ENCODE measurements around the gene GRM8. TPM values are rescaled to one million over a fixed set of nuclear protein-coding genes. Genes with fewer than 3 reads are reported as not detected.

Gene GRM8
- total RNA-seq, 1 donor from 2014 or later, result 1.8 TPM

DNA sequence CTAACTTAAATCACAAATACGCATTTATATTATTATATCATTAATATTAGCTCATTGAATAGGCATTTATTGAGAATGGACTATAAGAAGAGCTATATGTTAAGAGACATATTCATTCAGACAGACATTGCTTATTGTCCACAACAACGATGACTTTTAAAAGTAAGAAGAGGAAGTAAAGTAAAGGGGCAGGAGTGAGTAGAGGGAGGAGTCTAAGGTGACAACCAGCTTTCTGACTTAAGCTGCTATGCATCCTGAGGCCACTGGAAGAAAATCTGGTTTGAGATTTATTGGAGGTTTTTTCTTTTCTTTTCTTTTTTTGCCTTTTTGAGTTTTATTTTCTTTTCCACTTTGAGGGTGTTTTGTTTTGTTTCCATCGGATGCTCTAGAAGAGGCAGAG lies 723.5 kb downstream of the GRM8 start:
- no peak for DNase-seq (ENCODE audit: low spot score)
- intact Hi-C loops (cut with DNase I), result no loop called here
- ATAC-seq, result no peak

DNA sequence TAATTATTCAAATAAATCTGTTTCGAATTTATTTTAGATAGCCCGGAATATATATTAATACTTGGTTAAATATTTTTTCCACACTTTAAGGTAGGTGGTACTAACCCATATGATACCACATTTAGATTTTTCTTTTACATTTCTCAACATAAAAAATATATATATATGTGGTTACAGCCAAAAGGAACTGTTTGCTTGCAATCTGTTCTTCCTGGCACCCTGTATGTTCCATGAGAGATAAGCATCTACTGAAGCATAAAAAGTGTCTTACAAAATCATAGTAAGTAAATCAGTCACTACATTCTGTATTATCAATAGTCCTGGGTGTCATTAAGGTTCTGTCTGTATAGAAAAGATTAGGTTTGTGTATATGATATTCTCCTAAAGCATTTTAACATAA lies 726.8 kb downstream of the GRM8 start:
- intact Hi-C loops (cut with DNase I), result no loop called here
- ATAC-seq (no peak), DNase-seq (ENCODE audit: low spot score) (no peak)

DNA sequence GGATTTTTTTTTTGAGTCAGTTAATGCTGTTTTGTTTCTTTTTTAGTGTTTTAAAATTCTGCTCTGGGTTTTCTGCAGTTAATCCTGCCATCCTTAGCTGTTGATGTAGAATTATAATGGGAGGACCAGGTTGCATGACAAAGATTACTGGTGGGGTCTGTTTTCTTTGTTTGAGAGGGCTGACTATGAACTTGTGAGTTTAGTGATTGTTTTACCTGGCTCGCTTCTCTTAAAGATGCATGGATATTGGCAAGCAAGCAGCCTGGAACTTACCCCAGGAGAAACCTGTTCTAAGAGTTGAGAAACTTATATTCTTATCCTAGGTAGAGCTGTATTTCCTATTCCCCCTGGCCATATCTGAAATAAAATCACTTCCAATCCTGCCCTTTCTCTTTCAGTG lies 727.8 kb downstream of the GRM8 start:
- intact Hi-C loops (cut with DNase I), result no loop called here
- DNase-seq (ENCODE audit: low spot score), result no peak
- no peak for ATAC-seq

DNA sequence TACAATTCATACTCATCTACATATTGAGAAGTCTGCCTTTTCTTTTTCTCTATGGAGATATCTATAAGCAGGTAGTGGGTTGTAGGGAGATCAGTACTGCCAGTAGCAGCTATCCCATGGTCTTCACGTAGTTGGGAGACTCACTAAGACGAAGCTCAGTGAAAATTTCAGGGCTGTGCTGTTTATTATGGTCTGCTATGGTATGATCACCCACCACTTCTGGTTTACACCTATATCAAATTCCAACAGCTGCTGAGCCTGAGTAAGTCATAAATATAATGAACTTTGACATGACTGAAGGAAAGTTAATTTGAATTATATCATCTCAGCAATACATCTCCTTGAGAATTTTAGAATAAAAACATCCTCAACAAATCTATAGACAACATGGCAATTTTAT lies 741.7 kb downstream of the GRM8 start:
- intact Hi-C loops (cut with DNase I), result no loop called here
- no peak for DNase-seq (ENCODE audit: low spot score)
- no peak for ATAC-seq

DNA sequence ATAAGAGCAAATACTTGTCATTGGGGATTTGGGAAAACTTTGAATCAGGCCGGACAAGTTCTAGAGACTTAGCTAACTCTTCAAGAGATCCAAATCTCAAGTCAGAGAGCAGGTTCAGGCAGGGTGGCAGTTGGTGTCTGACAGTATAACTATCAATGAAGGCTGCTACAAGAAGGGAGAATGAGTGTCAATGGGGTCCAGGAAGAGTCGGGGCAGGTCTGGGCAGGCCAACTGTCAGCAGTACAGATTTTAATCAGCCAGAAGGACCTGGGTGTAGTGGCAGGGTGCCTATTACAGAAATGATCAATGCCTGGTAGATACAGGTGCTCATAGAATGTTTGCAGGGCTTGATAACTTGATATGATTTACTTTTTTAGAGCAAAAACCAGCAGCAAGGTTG lies 751.1 kb downstream of the GRM8 start:
- no peak for ATAC-seq
- intact Hi-C loops (cut with DNase I), result no loop called here
- DNase-seq (ENCODE audit: low spot score), result no peak

DNA sequence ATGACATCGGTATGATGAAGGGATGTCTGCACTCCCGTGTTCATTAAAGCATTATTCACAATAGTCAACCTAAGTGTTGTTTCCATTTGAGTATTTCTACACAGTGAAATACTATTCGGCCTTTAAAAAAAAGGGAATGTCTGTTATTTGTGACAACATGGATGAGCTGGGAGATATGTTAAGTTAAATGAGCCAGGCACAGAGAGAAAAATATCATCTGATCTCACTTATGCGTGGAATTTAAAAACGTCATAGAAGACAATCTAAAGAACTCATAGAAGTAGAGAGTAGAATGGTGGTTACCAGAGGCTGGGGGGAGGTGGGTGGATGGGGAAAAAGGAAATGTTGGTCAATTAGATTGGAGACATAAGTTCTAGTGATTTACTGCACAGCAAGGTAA lies 753.3 kb downstream of the GRM8 start:
- ATAC-seq (no peak), DNase-seq (ENCODE audit: low spot score) (no peak)
- intact Hi-C loops (cut with DNase I), result no loop called here

DNA sequence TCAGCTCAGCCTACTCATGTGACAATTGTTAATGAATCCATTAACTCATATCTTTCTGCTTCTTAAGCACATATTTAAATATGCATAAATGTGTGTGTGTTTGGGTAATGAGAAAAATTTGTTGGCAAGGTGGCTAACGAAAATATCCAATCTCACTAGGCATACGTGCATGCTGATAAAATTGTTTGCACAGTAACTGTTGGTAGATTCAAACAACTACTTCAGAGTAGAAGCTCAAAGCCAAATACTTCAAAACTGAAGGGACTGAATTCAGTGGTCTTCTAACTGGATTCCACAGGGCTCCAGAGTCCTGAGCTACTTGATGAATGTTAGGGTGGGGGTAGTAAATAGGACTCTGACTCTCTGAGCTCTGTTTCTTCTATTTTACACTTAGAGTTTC lies 757.0 kb downstream of the GRM8 start:
- DNase-seq (ENCODE audit: low spot score), result no peak
- intact Hi-C loops (cut with DNase I), result no loop called here
- ATAC-seq, result no peak

DNA sequence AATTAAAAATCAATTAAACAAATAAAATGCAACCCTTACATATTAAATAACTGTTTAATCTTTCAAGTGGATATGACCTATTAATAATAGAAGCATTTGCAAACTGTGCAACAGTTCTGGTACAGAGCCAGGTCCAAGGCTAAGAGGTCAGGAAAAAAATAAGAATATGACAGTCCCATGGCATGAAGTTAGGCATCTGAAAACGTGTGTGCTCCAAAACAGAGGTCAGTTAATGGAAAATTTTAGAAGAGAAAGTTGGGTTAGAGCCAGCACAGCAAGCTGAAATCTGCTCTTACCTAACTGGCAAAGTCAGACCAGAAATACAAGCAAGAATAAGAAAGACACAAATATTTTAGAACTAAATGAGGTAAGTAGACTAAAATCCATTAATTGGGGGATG lies 757.7 kb downstream of the GRM8 start:
- DNase-seq (ENCODE audit: low spot score), result no peak
- ATAC-seq, result no peak
- intact Hi-C loops (cut with DNase I), result no loop called here

DNA sequence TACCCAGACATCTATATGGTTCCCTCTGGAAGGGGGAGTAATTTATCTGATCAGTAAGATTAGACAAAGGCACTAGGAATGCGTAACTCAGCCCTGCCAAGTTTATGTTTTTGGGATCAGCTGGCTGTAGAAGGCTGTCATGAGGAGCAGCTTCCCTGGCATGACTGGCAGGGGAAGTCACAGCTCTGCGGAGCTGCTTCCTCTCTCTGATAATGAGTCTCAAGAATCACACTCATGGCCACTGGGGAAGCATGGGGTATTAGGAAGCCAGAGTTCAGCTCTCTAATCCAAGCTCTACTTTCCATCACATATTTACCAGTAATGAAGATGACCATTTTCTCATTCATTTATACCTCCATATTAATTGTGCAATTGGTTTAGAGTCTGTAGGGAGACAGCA lies 758.9 kb downstream of the GRM8 start:
- no peak for ATAC-seq

DNA sequence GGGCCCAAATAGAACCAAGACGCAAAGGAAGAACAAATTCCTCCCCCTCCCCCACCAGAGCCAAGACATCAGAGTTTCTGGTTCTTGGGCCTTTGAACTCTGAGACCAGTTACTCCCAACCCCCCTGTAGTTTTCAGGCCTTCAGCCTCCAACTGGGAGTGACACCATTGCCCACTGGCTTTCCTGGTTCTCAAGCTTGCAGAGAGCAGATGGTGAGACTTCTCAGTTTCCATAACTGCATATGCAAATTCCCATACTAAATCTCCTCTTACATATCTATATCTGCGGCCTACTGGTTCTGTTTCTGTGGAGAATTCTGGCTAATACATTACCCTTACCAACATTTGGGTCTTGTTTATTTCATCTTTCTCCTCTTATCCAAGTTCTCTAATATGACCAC lies 762.9 kb downstream of the GRM8 start:
- intact Hi-C loops (cut with DNase I), result no loop called here
- DNase-seq (ENCODE audit: low spot score) (no peak), ATAC-seq (no peak)

More for the DNA sequence above, 758.9 kb downstream of the GRM8 start:
- DNase-seq (ENCODE audit: low spot score), result no peak
- intact Hi-C loops (cut with DNase I), result no loop called here

DNA sequence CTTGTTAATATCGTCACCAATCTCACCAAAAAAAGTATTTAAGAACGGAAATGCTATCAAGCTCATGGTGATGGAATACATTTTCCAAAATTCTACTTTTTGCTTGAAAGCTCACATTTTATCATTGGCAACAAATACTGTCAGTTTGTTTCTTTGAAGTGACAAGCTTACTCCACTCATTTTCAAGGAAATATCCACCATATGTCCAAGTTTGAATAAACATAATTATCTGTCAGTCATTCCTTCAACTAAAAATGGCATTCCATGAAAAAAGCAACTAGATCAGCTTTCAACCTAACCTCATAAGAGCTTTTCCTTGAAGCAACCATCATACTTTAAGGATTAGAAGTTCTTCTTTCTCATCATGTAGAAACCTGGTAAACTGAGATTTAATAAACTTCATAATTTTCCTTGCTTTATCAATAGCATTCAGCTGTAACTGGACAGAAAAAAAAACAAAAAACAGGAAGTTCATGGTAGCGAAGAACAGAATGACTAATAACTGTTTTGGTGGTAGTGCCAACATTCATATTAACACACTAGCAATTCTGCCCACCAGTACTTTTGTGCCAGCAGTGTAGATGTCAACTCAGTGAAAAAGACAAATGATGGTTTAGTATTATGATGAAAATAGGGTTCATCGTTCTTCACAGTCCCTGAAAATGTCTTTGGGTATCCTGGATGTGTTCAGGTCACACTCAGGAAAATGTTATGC lies 764.9 kb downstream of the GRM8 start:
- DNase-seq (ENCODE audit: low spot score), result no peak
- intact Hi-C loops (cut with DNase I), result no loop called here
- no peak for ATAC-seq

DNA sequence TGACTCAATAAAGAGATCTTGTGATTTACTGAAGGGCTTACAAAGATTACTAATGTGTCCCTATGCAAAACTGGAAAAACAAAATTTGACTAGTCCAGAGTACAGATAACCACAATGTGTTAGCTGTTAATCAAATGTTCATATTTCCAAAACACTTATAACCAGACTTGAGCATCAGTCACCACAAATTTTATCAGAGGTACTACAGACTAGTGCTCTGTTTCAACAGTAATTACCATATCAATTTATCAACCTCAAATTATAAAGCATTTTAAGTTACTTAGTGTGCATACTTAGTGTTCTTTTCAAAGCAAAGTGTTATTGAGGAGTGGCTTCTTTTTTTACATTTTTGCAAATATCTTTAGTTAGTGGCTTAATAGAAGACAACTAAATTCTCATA lies 765.9 kb downstream of the GRM8 start:
- intact Hi-C loops (cut with DNase I), result no loop called here
- ATAC-seq (no peak), DNase-seq (ENCODE audit: low spot score) (no peak)

DNA sequence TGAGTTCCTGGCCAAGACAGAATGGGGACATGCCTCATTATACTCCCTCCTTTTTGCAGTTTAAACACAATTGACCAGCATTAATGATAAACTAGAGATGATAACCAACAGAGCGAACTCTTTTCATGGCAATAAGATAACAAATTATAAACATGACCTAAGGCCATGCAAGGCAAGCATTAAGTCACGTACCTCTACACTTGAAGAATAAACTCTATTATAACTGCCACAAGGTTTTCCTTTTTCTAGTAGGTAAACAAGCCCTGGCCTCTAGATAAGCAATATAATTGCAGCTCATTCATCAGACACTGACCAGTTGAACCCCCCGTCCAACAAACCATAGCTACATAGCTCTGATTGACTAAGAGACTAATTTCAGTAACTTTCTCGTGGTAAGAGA lies 767.0 kb downstream of the GRM8 start:
- intact Hi-C loops (cut with DNase I), result no loop called here
- ATAC-seq (no peak), DNase-seq (ENCODE audit: low spot score) (no peak)

DNA sequence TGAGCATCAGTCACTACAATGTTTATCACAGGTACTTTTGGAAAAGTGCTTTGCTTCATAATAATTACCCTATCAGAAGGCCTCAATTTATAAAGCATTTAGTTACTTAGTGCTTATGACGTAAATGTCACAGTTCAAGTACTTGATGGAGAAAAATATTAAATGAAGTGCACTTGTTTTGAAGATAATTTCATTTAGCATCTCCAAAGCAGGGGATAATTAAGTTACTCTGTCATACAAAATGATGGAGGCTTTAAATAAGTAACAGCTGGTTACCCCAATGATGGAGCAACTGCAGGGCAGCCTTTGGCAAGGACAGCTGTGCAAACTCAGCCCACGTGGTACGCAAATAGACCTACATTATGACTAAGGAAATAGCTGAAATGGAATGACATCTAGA lies 768.8 kb downstream of the GRM8 start:
- intact Hi-C loops (cut with DNase I), result no loop called here
- ATAC-seq, result no peak
- no peak for DNase-seq (ENCODE audit: low spot score)

DNA sequence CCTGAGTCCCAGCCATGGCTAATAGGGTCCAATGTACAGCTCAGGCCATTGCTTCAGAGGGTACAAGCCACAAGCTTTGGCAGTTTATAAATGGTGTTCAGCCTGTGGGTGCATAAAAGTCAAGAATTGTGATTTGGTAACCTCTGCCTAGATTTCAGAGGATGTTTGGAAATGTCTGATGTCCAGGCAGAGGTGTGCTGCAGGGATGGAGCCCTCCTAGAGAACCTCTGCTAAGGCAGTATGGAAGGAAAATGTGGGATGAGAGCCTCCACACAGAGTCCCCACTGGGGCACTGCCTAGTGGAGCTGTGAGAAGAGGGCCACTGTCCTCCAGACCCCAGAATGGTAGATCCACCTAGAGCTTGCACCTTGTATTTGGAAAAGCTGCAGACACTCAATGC lies 779.9 kb downstream of the GRM8 start:
- DNase-seq (ENCODE audit: low spot score) (no peak), ATAC-seq (no peak)
- intact Hi-C loops (cut with DNase I), result no loop called here

DNA sequence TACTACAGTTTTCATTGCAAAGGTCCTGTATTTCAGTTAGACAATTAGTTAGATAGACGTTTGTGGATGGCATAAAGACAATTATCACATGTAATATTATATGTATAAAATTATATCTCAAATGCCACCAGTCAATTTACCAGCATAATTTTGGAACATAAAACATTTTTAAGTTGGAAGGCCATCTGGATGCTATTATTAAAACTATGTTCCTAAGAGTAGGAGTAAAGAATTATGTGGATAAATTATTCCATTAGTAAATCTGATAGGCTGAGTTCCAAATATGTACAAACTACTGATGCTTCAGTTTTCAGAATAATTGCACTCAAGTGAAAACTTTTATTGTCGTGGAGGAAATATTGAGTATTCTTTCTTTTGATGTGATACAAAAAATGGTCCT lies 790.3 kb downstream of the GRM8 start:
- intact Hi-C loops (cut with DNase I), result no loop called here
- no peak for DNase-seq (ENCODE audit: low spot score)
- ATAC-seq, result no peak

DNA sequence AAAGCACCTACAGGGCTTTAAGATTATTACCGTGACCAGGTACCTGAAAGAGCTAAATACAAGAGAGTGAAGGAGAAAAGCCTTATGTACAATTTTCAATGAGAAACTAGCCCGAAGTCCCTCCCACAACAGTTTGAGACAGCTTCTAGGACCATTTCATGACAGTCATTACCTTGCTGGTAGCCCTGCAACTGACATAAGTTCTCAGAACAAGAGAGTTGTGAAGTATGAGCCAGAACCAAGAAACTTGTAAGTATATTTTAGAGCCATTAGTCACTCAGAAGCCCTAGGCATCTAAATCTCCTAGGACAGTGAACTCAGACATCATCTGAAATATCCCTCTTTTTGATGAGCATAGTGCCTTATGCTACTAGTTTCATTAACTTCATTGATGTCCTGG lies 792.1 kb downstream of the GRM8 start:
- DNase-seq (ENCODE audit: low spot score) (no peak), ATAC-seq (no peak)
- intact Hi-C loops (cut with DNase I), result loop anchor here (2.0 kb wide), 1 partner anchor 14 kb away; no protein-coding TSS in a partner anchor

DNA sequence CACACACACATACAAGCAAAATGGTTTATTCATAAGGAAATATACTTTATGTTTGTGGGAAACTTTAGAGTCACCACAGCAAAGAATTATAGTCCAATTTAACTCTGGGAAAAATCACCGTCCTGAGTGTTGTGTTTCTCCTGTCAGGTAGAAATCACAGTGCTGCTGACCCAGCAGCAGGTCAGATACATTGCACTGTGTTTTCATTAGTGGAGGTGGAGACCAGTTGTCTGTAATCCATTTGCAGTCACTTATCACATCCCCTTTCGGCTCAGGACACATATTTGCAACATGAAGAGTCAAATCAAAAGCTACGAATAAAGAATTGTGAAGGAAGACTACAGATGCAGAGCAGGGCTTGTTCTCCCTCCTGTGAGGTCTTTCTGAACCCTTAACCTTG lies 799.6 kb downstream of the GRM8 start:
- intact Hi-C loops (cut with DNase I), result no loop called here
- DNase-seq (ENCODE audit: low spot score) (no peak), ATAC-seq (no peak)

DNA sequence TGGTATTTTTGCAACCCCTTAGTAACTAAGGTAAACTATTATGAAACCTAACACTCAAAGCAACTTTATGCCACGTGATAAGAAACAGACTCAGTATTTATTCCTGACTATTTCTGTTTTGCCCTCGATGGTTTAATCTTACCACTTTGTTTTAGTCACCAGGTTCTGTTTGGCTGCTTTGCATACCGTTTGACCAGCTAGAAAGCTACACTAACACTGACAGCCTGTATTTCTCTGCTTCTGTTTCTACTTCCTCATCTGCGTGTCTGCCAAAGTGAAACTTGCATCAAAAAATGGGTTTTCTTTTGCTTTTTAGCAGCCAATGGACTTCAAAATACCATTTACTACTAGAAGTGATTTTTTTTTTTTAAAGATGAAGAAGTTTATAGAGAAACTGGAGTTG lies 802.5 kb downstream of the GRM8 start:
- DNase-seq (ENCODE audit: low spot score) (no peak), ATAC-seq (no peak)
- intact Hi-C loops (cut with DNase I), result no loop called here

DNA sequence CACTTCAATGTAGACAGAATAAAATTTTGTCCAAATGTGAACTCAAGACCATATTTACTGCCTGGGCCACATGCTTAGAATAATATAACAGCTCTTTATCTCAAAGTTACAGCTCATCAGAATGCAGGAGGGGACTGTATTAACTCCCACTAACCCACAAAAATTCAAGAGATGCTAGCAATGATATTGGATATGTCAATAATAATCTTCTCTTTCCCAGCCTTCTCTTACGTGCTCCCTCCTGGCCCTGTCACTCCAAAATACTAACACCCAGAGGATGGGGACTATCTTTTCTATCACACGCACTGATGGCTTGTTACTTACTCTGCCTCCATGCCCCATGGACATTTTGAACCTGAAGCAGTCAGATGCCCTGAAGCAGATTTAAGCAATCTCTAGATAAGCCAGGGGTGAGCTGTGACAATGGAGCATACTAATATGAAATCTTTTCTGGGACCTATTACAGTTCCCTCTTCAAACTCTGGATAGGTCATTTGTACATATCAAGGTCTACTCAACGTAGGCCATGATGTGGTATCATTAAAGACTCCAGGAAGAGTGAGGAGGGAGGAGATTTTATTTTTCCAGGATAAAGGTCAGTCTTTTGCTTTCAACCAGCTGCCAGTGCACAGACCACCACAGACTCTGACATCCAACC lies 803.0 kb downstream of the GRM8 start:
- DNase-seq (ENCODE audit: low spot score) (no peak), ATAC-seq (no peak)
- intact Hi-C loops (cut with DNase I), result no loop called here

DNA sequence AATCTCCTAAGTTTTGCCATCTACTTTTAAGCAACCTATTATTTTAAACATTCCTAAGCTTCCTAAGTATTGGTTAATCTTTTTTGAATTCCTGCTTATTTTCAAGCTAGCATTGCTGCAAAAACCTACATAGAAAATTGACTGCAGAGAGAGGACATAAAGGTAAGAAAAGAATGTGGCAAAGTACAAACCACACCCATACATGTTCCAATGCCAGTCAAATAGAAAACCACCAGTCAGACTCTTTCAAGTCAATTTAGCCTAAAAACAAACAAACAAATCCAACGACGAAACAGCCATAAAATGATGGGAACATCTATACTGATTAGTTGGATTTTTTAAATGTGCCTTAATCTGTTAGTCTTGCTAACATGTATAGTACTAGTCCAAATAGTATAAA lies 804.8 kb downstream of the GRM8 start:
- intact Hi-C loops (cut with DNase I), result loop anchor here (2.0 kb wide), 1 partner anchor 13 kb away; no protein-coding TSS in a partner anchor
- ATAC-seq, result no peak
- DNase-seq (ENCODE audit: low spot score), result no peak

Data from sciatic nerve (tissue), 2 donors.